ENCODE results near the gene PPP2R3B. TPM values are rescaled to one million over a fixed set of nuclear protein-coding genes. Genes with fewer than 3 reads are reported as not detected.

PPP2R3B gene
- total and polyA plus RNA-seq, 5 experiments from 2014 or later = 7.4 to 56.4 (median 12.9) TPM

- Mint-ChIP-seq H3K36me3 (peaks cover 4 to 16% (median 5%) of the 10 kb centered on the region in 3 donors), H3K4me3 (peak overlapping the region; percentile 72 to 92 (median 82)), H3K4me1 (peaks cover 34 to 56% (median 40%) of the 10 kb centered on the region in 4 donors), H3K27ac (peak overlapping the region in 1 of 10 donors; percentile 72), H3K9me3 (peaks cover 0 to 3% (median 0%) of the 10 kb centered on the region in 9 donors), H3K27me3 (peaks cover 17 to 45% (median 39%) of the 10 kb centered on the region in 5 donors)
- ATAC-seq (peak; percentile 75 to 82), DNase-seq (peak in 6 of 10 donors; percentile 13 to 61 (median 34))
- POLR2A ChIA-PET = no interaction called here
Measured at GRCh38 chrX:373641-374471, 12.9 kb downstream of the PPP2R3B start.

- Mint-ChIP-seq H3K4me3 (peak overlapping the region; percentile 24 to 77 (median 64)), H3K27me3 (peaks cover 17 to 45% (median 39%) of the 10 kb centered on the region in 5 donors), H3K9me3 (peaks cover 0 to 3% (median 0%) of the 10 kb centered on the region in 9 donors), H3K36me3 (peaks cover 4 to 16% (median 5%) of the 10 kb centered on the region in 3 donors), H3K27ac (no peak overlapping the region), H3K4me1 (peaks cover 28 to 49% (median 33%) of the 10 kb centered on the region in 4 donors)
- DNase-seq (peak in 1 of 10 donors; percentile 61), ATAC-seq (peak in 1 of 2 donors; percentile 6)
- POLR2A ChIA-PET = no interaction called here
Measured at GRCh38 chrX:372856-373640, 13.7 kb downstream of the PPP2R3B start.

- peak in 1 of 10 donors; percentile 52 for DNase-seq
- Mint-ChIP-seq H3K4me1 (peaks cover 32 to 53% (median 36%) of the 10 kb centered on the region in 4 donors), H3K27ac (peak overlapping the region in 3 of 10 donors; percentile 26 to 67 (median 40)), H3K9me3 (peaks cover 0 to 3% (median 0%) of the 10 kb centered on the region in 9 donors), H3K4me3 (peak overlapping the region; percentile 33 to 84 (median 62)), H3K36me3 (peaks cover 4 to 16% (median 5%) of the 10 kb centered on the region in 3 donors), H3K27me3 (peaks cover 17 to 45% (median 39%) of the 10 kb centered on the region in 5 donors)
- POLR2A ChIA-PET = no interaction called here
- no peak for ATAC-seq
Measured at GRCh38 chrX:371907-372306, 14.8 kb downstream of the PPP2R3B start.

GRCh38 chrX:370963-371745, 15.6 kb downstream of the PPP2R3B start:
- H3K27ac Mint-ChIP-seq = peak overlapping the region in 1 of 10 donors; percentile 91

GRCh38 chrX:370244-370962, 16.3 kb downstream of the PPP2R3B start:
- POLR2A ChIA-PET = no interaction called here
- ATAC-seq (no peak), DNase-seq (no peak)
- Mint-ChIP-seq H3K27ac (no peak overlapping the region), H3K9me3 (peaks cover 0 to 3% (median 0%) of the 10 kb centered on the region in 9 donors), H3K27me3 (peaks cover 15 to 41% (median 36%) of the 10 kb centered on the region in 5 donors), H3K4me3 (peak overlapping the region in 2 of 10 donors; percentile 55 to 58), H3K4me1 (peaks cover 29 to 49% (median 33%) of the 10 kb centered on the region in 4 donors), H3K36me3 (peaks cover 2 to 15% (median 4%) of the 10 kb centered on the region in 3 donors)

More at GRCh38 chrX:370963-371745, 15.6 kb downstream of the PPP2R3B start:
- Mint-ChIP-seq H3K27me3 (peaks cover 17 to 45% (median 39%) of the 10 kb centered on the region in 5 donors), H3K9me3 (peaks cover 0 to 3% (median 0%) of the 10 kb centered on the region in 9 donors), H3K36me3 (peaks cover 4 to 18% (median 5%) of the 10 kb centered on the region in 3 donors), H3K4me3 (peak overlapping the region in 7 of 10 donors; percentile 10 to 84 (median 38)), H3K4me1 (peaks cover 33 to 53% (median 36%) of the 10 kb centered on the region in 4 donors)
- peak in 1 of 10 donors; percentile 46 for DNase-seq
- POLR2A ChIA-PET = no interaction called here
- ATAC-seq = no peak

GRCh38 chrX:369563-370101, 17.1 kb downstream of the PPP2R3B start:
- peak overlapping the region in 1 of 10 donors; percentile 49 for H3K4me3 Mint-ChIP-seq
- peaks cover 9 to 33% (median 28%) of the 10 kb centered on the region in 5 donors for H3K27me3 Mint-ChIP-seq
- ATAC-seq (no peak), DNase-seq (no peak)
- POLR2A ChIA-PET = no interaction called here
- H3K36me3 Mint-ChIP-seq = peaks cover 2 to 11% (median 4%) of the 10 kb centered on the region in 3 donors
- peaks cover 22 to 43% (median 25%) of the 10 kb centered on the region in 4 donors for H3K4me1 Mint-ChIP-seq
- no peak overlapping the region for H3K27ac Mint-ChIP-seq
- H3K9me3 Mint-ChIP-seq = peaks cover 0 to 3% (median 0%) of the 10 kb centered on the region in 9 donors

- Mint-ChIP-seq H3K4me3 (no peak overlapping the region), H3K9me3 (peaks cover 0 to 3% (median 0%) of the 10 kb centered on the region in 9 donors), H3K4me1 (peaks cover 18 to 38% (median 20%) of the 10 kb centered on the region in 4 donors), H3K27ac (no peak overlapping the region), H3K36me3 (peaks cover 2 to 11% (median 4%) of the 10 kb centered on the region in 3 donors), H3K27me3 (peaks cover 8 to 27% (median 21%) of the 10 kb centered on the region in 5 donors)
- POLR2A ChIA-PET = no interaction called here
- ATAC-seq (no peak), DNase-seq (no peak)
Measured at GRCh38 chrX:368811-369562, 17.7 kb downstream of the PPP2R3B start.

- no peak for ATAC-seq
- Mint-ChIP-seq H3K36me3 (peaks cover 2 to 13% (median 4%) of the 10 kb centered on the region in 3 donors), H3K4me3 (no peak overlapping the region), H3K4me1 (peaks cover 14 to 39% (median 23%) of the 10 kb centered on the region in 4 donors), H3K27me3 (peaks cover 8 to 24% (median 19%) of the 10 kb centered on the region in 5 donors), H3K27ac (peak overlapping the region in 1 of 10 donors; percentile 31), H3K9me3 (peaks cover 0 to 6% (median 0%) of the 10 kb centered on the region in 9 donors)
- POLR2A ChIA-PET = no interaction called here
- no peak for DNase-seq
Measured at GRCh38 chrX:367866-368265, 18.8 kb downstream of the PPP2R3B start.

GRCh38 chrX:367349-367748, 19.4 kb downstream of the PPP2R3B start:
- POLR2A ChIA-PET = no interaction called here
- peaks cover 6 to 20% (median 17%) of the 10 kb centered on the region in 5 donors for H3K27me3 Mint-ChIP-seq
- ATAC-seq (no peak), DNase-seq (no peak)
- peaks cover 3 to 15% (median 4%) of the 10 kb centered on the region in 3 donors for H3K36me3 Mint-ChIP-seq
- H3K4me3 Mint-ChIP-seq = peak overlapping the region in 1 of 10 donors; percentile 20
- peaks cover 11 to 36% (median 22%) of the 10 kb centered on the region in 4 donors for H3K4me1 Mint-ChIP-seq
- peaks cover 0 to 10% (median under 1%) of the 10 kb centered on the region in 9 donors for H3K9me3 Mint-ChIP-seq
- H3K27ac Mint-ChIP-seq = no peak overlapping the region

- Mint-ChIP-seq H3K27me3 (no peaks in the 10 kb centered on the region), H3K9me3 (peaks cover 0 to 39% (median 11%) of the 10 kb centered on the region in 9 donors), H3K4me1 (peaks cover 3 to 19% (median 13%) of the 10 kb centered on the region in 4 donors), H3K27ac (peak overlapping the region in 1 of 10 donors; percentile 31), H3K36me3 (peaks cover 14 to 39% (median 25%) of the 10 kb centered on the region in 3 donors), H3K4me3 (no peak overlapping the region)
- DNase-seq (no peak), ATAC-seq (no peak)
- POLR2A ChIA-PET = no interaction called here
Measured at GRCh38 chrX:363621-364375, 22.9 kb downstream of the PPP2R3B start.
